Smooth muscle cell (in vitro differentiated cells): Measurements from ENCODE around the gene ABCA2. TPM values are rescaled to one million over a fixed set of nuclear protein-coding genes. Genes with fewer than 3 reads are reported as not detected.

Experiments
- DNase-seq: peaks from one replicate; lab custom pipeline; 2025; ENCODE audit not compliant: unreplicated experiment; lab: John Stamatoyannopoulos, UW
- H2AFZ ChIP-seq: fragments of 200-600 bp; sonication (generic); 2 replicates; pipeline ENCODE4 v1.6.0; 2016; ENCODE audit warnings: antibody characterized with exemption, low read depth, mild to moderate bottlenecking
- H3F3A ChIP-seq: fragments of 200-600 bp; sonication (generic); 2 replicates; pipeline ENCODE4 v1.6.0; 2017; ENCODE audit warnings: antibody characterized with exemption, low read depth
- H3K27ac ChIP-seq: fragments of 200-600 bp; sonication (generic); 2 replicates; pipeline ENCODE4 v1.5.1; 2016; ENCODE audit warnings: low read depth, mild to moderate bottlenecking
- H3K27me3 ChIP-seq: fragments of 200-600 bp; sonication (generic); 2 replicates; pipeline ENCODE4 v1.6.1; 2016; ENCODE audit warnings: low read depth, mild to moderate bottlenecking
- H3K36me3 ChIP-seq: fragments of 200-600 bp; sonication (generic); 2 replicates; pipeline ENCODE4 v1.5.1; 2016; ENCODE audit warnings: low read depth
- H3K4me1 ChIP-seq: fragments of 200-600 bp; sonication (generic); 2 replicates; pipeline ENCODE4 v1.5.1; 2016; ENCODE audit warnings: low read depth
- H3K4me2 ChIP-seq: fragments of 200-600 bp; sonication (generic); 2 replicates; pipeline ENCODE4 v1.6.0; 2016; ENCODE audit warnings: mild to moderate bottlenecking
- H3K4me3 ChIP-seq: fragments of 200-600 bp; sonication (generic); 2 replicates; pipeline ENCODE4 v1.5.1; 2016; ENCODE audit warnings: mild to moderate bottlenecking
- H3K79me2 ChIP-seq: fragments of 200-600 bp; sonication (generic); 2 replicates; pipeline ENCODE4 v1.6.0; 2016; ENCODE audit warnings: low read depth, mild to moderate bottlenecking
- H3K9ac ChIP-seq: fragments of 200-600 bp; sonication (generic); 2 replicates; pipeline ENCODE4 v1.6.0; 2016; ENCODE audit warnings: low read depth
- H3K9me3 ChIP-seq: fragments of 200-600 bp; sonication (generic); replicated peaks from 2 replicates; pipeline ENCODE4 v1.5.1; 2016; ENCODE audit warnings: low read depth
- H4K20me1 ChIP-seq: fragments of 200-600 bp; sonication (generic); 2 replicates; pipeline ENCODE4 v1.6.0; 2016; ENCODE audit warnings: low read depth
- WGBS: methylation state at CpG from one replicate; pipeline ENCODE4 v1.1.7; 2016; ENCODE audit warnings: low lambda C conversion rate; 5-methylcytosine and 5-hydroxymethylcytosine counted together
- polyA plus RNA-seq: library from polyadenylated mRNA; unstranded; fragments of >200 nt; fragmentation: Nextera tagmentation; extraction: Ambion mirVana; gene quantifications from 2 replicates; pipeline ENCODE4 v1.2.1, GENCODE V29; 2016
- total RNA-seq: library from RNA; depleted of rRNA; stranded (reverse); fragments of >200 nt; gene quantifications from 2 replicates; pipeline ENCODE4 v1.2.3, GENCODE V29; 2014
- TF ChIP-seq, protein P1 (sequence below): fragments of 200-600 bp; sonication (generic); IDR thresholded peaks from 2 replicates; pipeline ENCODE4 v1.5.1; 2017; ENCODE audit warnings: borderline replicate concordance, mild to moderate bottlenecking, antibody characterized with exemption; ENCODE audit not compliant: insufficient read depth, poor library complexity, severe bottlenecking

Gene ABCA2
- total and polyA plus RNA-seq, 2 experiments from 2014 or later: 15.9 to 26.2 TPM

- Histone ChIP-seq H3K9me3 (no peaks in the 10 kb centered on the region), H3K27me3 (peaks cover 8% of the 10 kb centered on the region), H3K27ac (no peak overlapping the region), H4K20me1 (peaks cover 7% of the 10 kb centered on the region), H3K4me2 (no peak overlapping the region), H3K9ac (no peak overlapping the region), H3K4me3 (no peak overlapping the region), H3K79me2 (no peaks in the 10 kb centered on the region), H2AFZ (no peak overlapping the region), H3K4me1 (no peaks in the 10 kb centered on the region), H3F3A (no peaks in the 10 kb centered on the region), H3K36me3 (no peaks in the 10 kb centered on the region)
- TF ChIP-seq, protein P1, sequence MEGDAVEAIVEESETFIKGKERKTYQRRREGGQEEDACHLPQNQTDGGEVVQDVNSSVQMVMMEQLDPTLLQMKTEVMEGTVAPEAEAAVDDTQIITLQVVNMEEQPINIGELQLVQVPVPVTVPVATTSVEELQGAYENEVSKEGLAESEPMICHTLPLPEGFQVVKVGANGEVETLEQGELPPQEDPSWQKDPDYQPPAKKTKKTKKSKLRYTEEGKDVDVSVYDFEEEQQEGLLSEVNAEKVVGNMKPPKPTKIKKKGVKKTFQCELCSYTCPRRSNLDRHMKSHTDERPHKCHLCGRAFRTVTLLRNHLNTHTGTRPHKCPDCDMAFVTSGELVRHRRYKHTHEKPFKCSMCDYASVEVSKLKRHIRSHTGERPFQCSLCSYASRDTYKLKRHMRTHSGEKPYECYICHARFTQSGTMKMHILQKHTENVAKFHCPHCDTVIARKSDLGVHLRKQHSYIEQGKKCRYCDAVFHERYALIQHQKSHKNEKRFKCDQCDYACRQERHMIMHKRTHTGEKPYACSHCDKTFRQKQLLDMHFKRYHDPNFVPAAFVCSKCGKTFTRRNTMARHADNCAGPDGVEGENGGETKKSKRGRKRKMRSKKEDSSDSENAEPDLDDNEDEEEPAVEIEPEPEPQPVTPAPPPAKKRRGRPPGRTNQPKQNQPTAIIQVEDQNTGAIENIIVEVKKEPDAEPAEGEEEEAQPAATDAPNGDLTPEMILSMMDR: no peak
- 94% methylated on average over 22 of the region's 32 CpGs for WGBS
- DNase-seq: no peak
Measured at GRCh38 chr9:137039611-137040366, 11.8 kb upstream of the ABCA2 start.

GRCh38 chr9:137038916-137039315, 10.9 kb upstream of the ABCA2 start:
- no peaks in the 10 kb centered on the region for H3K27me3 ChIP-seq
- TF ChIP-seq, protein P1: no peak
- no peak for DNase-seq
- WGBS: 83% methylated on average over 9 of the region's 9 CpGs
- H3F3A ChIP-seq: no peaks in the 10 kb centered on the region
- no peaks in the 10 kb centered on the region for H3K79me2 ChIP-seq
- H3K36me3 ChIP-seq: no peaks in the 10 kb centered on the region
- H4K20me1 ChIP-seq: no peaks in the 10 kb centered on the region
- no peak overlapping the region for H2AFZ ChIP-seq
- no peak overlapping the region for H3K27ac ChIP-seq
- H3K9me3 ChIP-seq: no peaks in the 10 kb centered on the region
- no peak overlapping the region for H3K9ac ChIP-seq
- no peaks in the 10 kb centered on the region for H3K4me1 ChIP-seq
- H3K4me3 ChIP-seq: no peak overlapping the region
- H3K4me2 ChIP-seq: no peak overlapping the region

- TF ChIP-seq, protein P1: no peak
- Histone ChIP-seq H3K9ac (no peak overlapping the region), H3K4me3 (no peak overlapping the region), H3K27ac (no peak overlapping the region), H3K36me3 (no peaks in the 10 kb centered on the region), H3F3A (no peaks in the 10 kb centered on the region), H2AFZ (no peak overlapping the region), H3K27me3 (no peaks in the 10 kb centered on the region), H3K79me2 (no peaks in the 10 kb centered on the region), H4K20me1 (no peaks in the 10 kb centered on the region), H3K4me1 (no peaks in the 10 kb centered on the region), H3K4me2 (no peak overlapping the region), H3K9me3 (no peaks in the 10 kb centered on the region)
- no peak for DNase-seq
- WGBS: 89% methylated on average over 10 of the region's 10 CpGs
Measured at GRCh38 chr9:137037483-137037882, 9.4 kb upstream of the ABCA2 start.

DNA sequence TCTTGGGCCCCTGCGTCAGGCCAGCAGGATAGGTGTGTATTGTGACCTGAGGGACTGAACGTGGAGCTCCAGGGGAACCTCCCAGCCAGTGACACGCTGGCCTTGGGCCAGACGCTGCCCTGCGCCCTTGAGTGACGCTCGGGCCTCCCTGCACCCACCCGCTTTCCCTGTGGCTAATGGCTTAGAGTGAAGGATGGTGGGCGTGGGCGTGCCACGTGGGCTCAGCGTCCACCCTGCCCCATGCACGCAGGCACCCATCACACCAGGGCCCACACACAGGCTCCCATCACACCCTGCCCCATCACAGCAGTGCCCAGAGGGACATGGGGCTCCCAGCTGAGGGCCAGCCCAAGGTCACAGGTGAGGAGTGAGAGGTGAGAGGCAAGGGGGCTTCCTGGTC, 9.0 kb upstream of the ABCA2 start:
- H3K27ac ChIP-seq: no peak overlapping the region
- no peaks in the 10 kb centered on the region for H3K27me3 ChIP-seq
- no peak overlapping the region for H2AFZ ChIP-seq
- TF ChIP-seq, protein P1: no peak
- H3K4me3 ChIP-seq: no peak overlapping the region
- WGBS: 85% methylated on average over 10 of the region's 13 CpGs
- H3K36me3 ChIP-seq: no peaks in the 10 kb centered on the region
- H3K79me2 ChIP-seq: no peaks in the 10 kb centered on the region
- no peak for DNase-seq
- H3F3A ChIP-seq: no peaks in the 10 kb centered on the region
- H3K4me2 ChIP-seq: no peak overlapping the region
- no peaks in the 10 kb centered on the region for H3K9me3 ChIP-seq
- no peaks in the 10 kb centered on the region for H4K20me1 ChIP-seq
- H3K4me1 ChIP-seq: no peaks in the 10 kb centered on the region
- no peak overlapping the region for H3K9ac ChIP-seq
